DMS 273 treated with DMSO at 0.1 percent for 48 hours (cell line): ENCODE measurements around the gene RHOJ.
"Not testable (repeated sequence)": the region's sequence is repeated elsewhere in the genome, so short reads cannot be mapped to it uniquely, and the experiment has no call there.

ENCODE experiments used
- DNase-seq: peaks from one replicate; lab custom pipeline; 2025; lab: John Stamatoyannopoulos, UW

The RHOJ gene

DNA sequence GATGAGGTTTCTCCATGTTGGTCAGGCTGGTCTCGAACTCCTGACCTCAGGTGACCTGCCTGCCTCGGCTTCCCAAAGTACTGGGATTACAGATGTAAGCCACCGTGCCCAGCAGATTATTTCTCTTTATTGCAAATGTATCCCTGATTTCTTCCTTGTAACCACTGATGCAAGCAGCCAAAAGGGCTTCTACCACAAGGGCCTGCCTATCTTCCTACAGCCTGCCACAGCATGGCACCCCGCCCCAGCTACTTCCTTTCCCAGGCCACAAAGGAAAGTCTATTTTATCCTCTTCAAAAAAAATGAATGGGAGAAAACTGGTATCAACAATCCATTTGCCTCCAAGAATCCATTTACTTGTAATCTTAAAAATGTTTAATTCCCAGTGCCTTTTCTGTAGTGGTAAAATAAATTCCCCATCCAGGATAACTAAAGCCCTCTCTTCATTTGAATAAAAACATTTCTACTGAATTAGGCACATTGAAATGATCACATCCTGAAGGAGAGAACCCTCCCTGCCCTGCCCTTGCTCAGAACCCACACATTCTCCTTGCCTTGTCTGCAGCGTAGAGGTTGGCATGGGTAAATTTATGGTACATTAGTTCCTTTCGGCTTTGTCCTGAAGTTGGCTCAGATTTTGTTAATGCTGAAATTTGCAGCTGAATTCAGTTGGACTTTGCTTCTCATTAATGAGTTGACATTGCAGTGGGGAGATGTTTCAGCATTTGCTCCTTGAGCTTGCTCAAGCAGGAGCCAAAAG lies 95.3 kb downstream of the RHOJ start:
- no peak for DNase-seq

DNA sequence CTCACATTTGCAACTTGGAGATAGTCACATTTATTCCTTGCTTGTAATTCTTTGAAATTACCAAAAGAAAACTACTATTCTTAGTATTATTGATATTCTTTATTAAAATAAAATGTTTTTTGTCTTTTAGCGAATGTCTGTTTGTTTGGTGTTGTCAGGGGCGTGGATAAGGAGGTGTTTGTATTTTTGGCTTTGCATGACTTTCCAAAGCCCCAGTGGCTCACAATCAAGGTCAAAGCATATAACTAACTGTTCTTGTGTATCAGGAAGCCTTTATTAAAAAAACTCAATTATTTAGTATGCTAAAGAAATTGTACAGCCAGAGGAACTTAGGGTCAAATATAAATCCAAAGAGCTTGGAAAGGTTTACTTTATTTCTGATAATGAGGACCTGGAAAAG lies 96.6 kb downstream of the RHOJ start:
- no peak for DNase-seq

DNA sequence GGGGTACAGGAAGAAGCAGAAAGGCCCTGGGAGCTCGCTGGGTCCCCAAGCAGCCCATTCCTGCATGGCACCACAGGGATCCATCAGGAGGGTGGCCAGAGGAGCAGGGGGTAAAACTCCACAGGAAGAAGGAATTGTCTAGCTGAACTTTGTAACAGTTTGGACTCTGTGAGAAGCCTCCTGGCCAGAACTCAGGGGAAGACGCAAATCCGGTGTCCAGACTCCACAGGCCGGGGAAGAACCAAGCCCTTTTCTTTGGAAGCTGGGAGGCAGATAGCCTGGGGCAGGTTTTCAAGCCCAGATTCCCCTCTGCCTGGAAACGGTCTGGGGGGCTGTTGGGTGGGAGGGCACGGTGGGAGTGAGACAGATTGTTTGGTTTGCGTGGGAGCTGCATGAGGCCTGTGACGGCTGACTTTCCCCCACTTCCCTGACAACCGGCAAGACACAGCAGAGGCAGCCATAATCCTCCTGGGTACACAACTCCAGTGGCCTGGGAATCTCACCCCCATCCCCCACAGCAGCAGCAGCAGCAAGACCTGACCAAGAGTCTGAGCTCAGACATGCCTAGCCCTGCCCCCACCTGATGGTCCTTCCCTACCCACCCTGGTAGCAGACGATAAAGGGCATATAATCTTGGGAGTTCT lies 97.8 kb downstream of the RHOJ start:
- no peak for DNase-seq

DNA sequence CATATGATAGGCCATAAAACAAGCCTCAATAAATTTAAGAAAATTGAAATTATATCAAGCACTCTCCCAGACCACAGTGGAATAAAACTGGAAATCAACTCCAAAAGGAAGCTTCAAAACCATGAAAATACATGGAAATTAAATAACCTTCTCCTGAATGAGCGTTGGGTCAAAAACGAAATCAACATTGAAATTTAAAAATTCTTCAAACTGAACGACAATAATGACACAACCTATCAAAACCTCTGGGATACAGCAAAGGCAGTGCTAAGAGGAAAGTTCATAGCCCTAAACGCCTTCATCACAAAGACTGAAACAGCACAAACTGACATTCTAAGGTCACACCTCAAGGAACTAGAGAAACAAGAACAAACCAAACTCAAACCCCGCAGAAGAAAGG lies 100.2 kb downstream of the RHOJ start:
- DNase-seq = not testable (repeated sequence)

DNA sequence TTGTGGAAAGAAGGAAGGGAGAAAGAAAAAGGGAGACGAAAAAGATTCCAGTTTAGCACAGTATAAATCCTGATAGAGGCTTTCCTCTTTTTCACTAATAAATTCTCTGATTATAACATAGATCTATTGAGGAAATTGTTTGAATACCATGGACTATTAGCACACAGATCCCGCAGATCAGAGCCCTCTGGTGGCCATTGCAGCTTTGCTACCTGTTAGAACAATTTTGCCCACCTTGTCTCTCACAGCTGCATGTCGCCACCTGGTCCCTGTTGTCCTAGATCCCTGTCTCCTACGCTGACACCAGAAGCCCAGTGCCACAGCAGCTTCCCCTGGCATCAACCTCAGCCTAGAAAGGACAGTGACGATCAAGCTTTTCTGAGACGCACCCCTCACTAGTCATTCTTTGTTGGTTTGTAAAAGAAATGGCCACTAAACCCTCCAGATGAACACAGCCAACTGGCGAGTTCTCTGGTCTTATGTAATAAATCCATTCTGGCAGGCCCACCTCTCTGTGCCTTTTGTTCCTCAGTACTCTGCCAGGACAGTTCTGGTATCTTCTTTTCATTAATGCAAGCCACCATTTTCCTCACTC lies 104.6 kb downstream of the RHOJ start:
- DNase-seq = no peak

DNA sequence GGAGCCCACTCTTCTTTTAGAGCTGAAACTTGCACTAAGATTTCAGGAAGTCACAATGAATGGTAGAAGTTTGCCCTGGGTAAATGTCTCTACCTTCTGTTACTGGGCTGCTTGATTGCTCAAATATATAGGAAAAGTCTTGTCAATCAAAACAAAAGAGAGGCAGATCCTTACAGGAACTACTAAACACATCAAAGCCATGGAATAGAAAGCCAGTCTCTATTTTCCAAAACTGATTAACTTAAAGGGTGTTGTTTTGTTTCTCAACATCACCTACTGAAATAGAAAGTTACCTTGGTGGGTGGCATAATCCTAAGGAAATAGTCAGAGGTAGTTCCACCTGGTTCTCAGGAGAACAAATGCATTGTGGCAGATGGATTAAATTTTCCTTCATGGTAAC lies 114.6 kb downstream of the RHOJ start, which contains the start of gene GPHB5:
TSS of gene GPHB5 (minus strand) at position 101 of the 400 bp plus-strand sequence. CDS start 1,086 bp downstream, outside the sequence.
- no peak for DNase-seq

DNA sequence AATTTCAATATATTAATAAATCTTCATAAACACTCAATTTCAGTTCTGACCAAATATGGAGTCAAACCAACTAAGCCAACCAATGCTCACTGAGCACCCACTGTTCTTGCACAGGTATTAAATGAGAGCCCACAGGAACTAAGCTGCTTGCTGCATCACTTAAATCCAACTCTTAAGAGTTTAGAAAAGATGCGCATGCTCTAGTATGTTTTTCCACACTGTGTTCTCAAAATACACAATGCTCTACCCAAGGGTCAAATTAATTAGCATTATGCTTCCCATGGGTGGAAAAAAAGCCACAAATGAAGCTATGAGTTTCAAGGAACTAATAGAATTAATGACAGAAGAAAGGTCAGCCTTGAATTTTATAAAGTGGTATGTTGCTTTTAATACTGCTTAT lies 118.2 kb downstream of the RHOJ start:
- no peak for DNase-seq

DNA sequence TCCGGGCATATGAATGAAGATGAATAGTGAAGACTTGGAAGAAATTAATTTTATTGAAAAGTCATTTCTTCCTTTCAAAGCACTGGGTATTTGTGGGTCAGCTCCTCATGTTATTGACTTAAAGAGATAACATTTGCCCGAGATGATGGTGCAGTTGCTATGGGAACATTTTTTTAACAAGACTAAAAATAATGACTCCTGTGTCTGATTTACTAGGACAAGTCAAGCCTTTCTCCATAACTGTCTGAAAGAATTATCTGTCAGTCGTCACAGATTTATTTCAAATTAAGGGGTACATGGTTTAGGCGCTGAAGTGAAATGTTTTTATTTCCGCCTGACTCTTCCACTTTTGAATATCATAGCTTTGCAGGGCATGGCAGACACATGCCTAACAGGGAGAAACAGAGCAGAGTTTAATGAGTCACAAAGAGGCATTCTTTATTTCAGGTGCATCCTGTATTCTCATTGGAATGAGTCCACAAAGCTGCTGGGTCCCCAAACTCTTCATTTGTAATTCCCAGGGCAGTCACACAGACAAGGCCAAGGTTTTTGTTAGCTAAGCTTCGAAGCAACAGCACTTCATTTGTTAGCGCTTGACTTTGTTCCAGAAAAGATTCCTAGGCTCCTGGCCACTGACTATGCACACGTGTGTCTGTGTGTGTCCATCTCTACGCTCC lies 118.8 kb downstream of the RHOJ start:
- no peak for DNase-seq

DNA sequence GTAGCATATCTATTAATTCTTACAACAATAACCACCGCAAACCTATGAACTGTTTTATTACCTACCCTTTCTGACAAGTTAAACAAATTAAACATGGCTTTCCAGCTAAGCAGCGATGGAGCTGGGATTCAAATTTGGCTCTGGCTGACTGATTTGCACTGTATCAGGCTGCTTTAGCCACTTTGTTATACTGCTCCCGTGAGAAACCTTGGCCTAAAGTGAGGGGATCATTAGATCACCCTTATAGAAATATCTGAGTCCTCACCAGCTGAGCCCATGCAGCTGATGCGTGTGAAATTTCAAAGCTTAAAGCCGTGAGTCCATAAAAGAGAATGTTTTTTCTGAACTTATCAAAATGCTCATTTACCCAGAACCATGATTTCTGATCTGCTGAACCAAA lies 122.6 kb downstream of the RHOJ start:
- no peak for DNase-seq

DNA sequence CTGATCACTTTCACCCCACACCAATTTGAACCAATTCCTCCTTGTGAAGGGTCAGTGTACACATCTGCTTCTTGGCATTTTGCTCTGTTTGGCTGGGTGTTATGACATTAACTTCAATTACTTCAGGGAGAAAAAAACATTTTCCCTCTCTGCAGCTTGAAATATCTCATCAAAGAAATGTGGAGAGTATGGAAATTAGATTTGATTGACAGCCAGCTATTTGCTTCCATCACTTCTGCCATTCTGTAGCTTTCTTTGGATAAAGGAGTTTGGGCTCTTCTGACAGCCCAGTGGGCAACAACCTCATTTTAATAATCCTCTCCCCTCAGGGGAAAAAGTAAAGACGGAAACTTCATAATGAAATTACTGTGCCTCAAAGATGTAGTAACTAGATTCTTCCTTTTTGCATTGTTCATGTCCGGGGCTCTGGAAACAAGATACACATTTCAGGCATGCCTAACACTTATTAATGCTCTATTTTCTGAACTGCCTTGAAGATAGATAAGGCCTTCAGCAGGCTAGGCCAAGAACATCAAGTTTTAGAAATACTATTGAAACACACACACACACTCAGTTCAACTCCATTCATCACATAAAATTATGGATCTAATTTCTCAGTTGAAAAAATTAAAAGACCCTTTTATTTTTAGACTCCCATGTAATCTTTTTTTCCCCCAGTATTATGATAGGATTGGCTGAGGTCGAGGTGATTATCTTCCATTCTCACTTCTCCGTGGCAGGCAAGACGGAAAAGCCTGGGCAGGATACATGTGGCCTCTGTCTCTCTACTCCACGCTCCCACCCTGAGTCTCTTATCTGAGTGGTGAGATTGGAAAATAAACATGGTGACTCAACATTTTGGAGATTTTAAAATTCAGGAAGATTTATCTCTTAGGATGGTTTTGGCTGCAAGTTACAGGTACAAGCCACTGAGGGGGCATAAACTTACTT lies 124.8 kb downstream of the RHOJ start:
- no peak for DNase-seq

DNA sequence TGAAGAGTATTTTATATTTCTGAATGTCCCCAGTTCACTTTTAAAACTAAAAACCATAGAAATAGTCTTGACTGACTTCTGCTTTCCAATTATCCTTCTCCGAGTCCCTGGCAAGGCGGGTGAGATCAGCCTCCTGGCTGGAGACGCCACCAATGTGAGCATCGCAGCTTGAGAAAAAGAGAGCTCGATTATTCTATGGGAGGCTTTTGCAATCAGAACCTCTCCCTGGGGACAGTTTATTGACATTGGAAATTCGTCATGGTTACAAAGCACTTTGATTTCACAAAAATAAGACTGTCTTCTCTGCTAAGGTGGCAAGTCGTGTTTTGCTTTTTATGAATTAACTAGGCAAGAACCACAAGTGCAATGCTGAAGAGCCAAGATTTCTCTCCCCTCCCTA lies 138.1 kb downstream of the RHOJ start:
- no peak for DNase-seq
